A549 (cell line): ENCODE results near the gene NDUFS4.

Experiments used
- FOSL2 ChIP-seq, 2 experiments: fragments of 450-650 bp in 1 of 2; fragments of >200 bp in 1 of 2; sonication (Bioruptor Twin) in 1 of 2; formaldehyde crosslinking; IDR thresholded peaks; 2 replicates each; pipeline versions ENCODE4 v1.5.0 to v1.6.1; 2016 to 2020; ENCODE audit warnings: mild to moderate bottlenecking in 1 of 2, moderate library complexity in 1 of 2
- JUN ChIP-seq, 2 experiments: fragments of >200 bp; sonication (Bioruptor Twin); formaldehyde crosslinking; IDR thresholded peaks; 2 replicates in 1 of 2; 3 replicates in 1 of 2; pipeline ENCODE4 v1.6.1; 2016 to 2017

- TF ChIP-seq FOSL2 (IDR thresholded peaks at IDR 0.05) (no peak), FOSL2 (CRISPR knock-in tag; IDR thresholded peaks at IDR 0.05) (no peak), JUN (IDR thresholded peaks at IDR 0.05) (no peak)
Observed at GRCh38 chr5:53560028-53560427, 411 bp upstream of the NDUFS4 start.
